Measurements from ENCODE around the gene PAGR1. TPM values are rescaled to one million over a fixed set of nuclear protein-coding genes. Genes with fewer than 3 reads are reported as not detected.
"Not testable (repeated sequence)": the region's sequence is repeated elsewhere in the genome, so short reads cannot be mapped to it uniquely, and the experiment has no call there.

The PAGR1 gene
- 16.9 TPM for polyA plus RNA-seq (2012; ENCODE audit: low read depth, missing spikeins)

- FAIRE-seq (peak; percentile 99), DNase-seq (ENCODE audit: insufficient read length, low spot score) (peak; percentile 95)
- TF ChIP-seq POLR2A (IDR thresholded peaks at IDR 0.05; ENCODE audit: low read depth, low read length) (peak; percentile 86), TAF1 (IDR thresholded peaks at IDR 0.05; ENCODE audit: low read depth, low read length) (peak; percentile 87), SPI1 (IDR thresholded peaks at IDR 0.05; ENCODE audit: low read depth, low read length) (peak; percentile 66), POLR2AphosphoS5 (IDR thresholded peaks at IDR 0.05; ENCODE audit: low read depth, low read length) (peak; percentile 85), POU2F2 (IDR thresholded peaks at IDR 0.05; ENCODE audit: low read depth, low read length) (no peak; the same call in 1 of the 2 replicates), PAX5 (IDR thresholded peaks at IDR 0.05; ENCODE audit: insufficient read depth, low read length, severe bottlenecking) (no peak)
These were observed at the start of gene PAGR1 for GRCh38 chr16:29815793-29816693. Gene PAGR1, plus strand, starts transcription at chr16:29816152. Its CDS starts 374 bp downstream, at chr16:29816526.

GRCh38 chr16:29766571-29766970 is 49.4 kb upstream of the PAGR1 start:
- TF ChIP-seq TAF1 (IDR thresholded peaks at IDR 0.05; ENCODE audit: low read depth, low read length) = no peak
- TF ChIP-seq SPI1 (IDR thresholded peaks at IDR 0.05; ENCODE audit: low read depth, low read length) = no peak
- TF ChIP-seq POLR2A (IDR thresholded peaks at IDR 0.05; ENCODE audit: low read depth, low read length) = no peak
- no peak for TF ChIP-seq POLR2AphosphoS5 (IDR thresholded peaks at IDR 0.05; ENCODE audit: low read depth, low read length)
- TF ChIP-seq PAX5 (IDR thresholded peaks at IDR 0.05; ENCODE audit: insufficient read depth, low read length, severe bottlenecking) = no peak
- no peak for TF ChIP-seq POU2F2 (IDR thresholded peaks at IDR 0.05; ENCODE audit: low read depth, low read length)
- FAIRE-seq = no peak
- DNase-seq (ENCODE audit: insufficient read length, low spot score) = no peak

GRCh38 chr16:29767062-29767461 is 48.9 kb upstream of the PAGR1 start:
- DNase-seq (ENCODE audit: insufficient read length, low spot score) (no peak), FAIRE-seq (no peak)

GRCh38 chr16:29769507-29769906 is 46.4 kb upstream of the PAGR1 start:
- TF ChIP-seq POU2F2 (IDR thresholded peaks at IDR 0.05; ENCODE audit: low read depth, low read length) (no peak), TAF1 (IDR thresholded peaks at IDR 0.05; ENCODE audit: low read depth, low read length) (no peak), POLR2AphosphoS5 (IDR thresholded peaks at IDR 0.05; ENCODE audit: low read depth, low read length) (no peak), PAX5 (IDR thresholded peaks at IDR 0.05; ENCODE audit: insufficient read depth, low read length, severe bottlenecking) (no peak), SPI1 (IDR thresholded peaks at IDR 0.05; ENCODE audit: low read depth, low read length) (no peak), POLR2A (IDR thresholded peaks at IDR 0.05; ENCODE audit: low read depth, low read length) (no peak)
- FAIRE-seq (no peak), DNase-seq (ENCODE audit: insufficient read length, low spot score) (no peak)

More at GRCh38 chr16:29767062-29767461, 48.9 kb upstream of the PAGR1 start:
- TF ChIP-seq PAX5 (IDR thresholded peaks at IDR 0.05; ENCODE audit: insufficient read depth, low read length, severe bottlenecking) (no peak), SPI1 (IDR thresholded peaks at IDR 0.05; ENCODE audit: low read depth, low read length) (no peak), POLR2AphosphoS5 (IDR thresholded peaks at IDR 0.05; ENCODE audit: low read depth, low read length) (no peak), POLR2A (IDR thresholded peaks at IDR 0.05; ENCODE audit: low read depth, low read length) (no peak), POU2F2 (IDR thresholded peaks at IDR 0.05; ENCODE audit: low read depth, low read length) (no peak), TAF1 (IDR thresholded peaks at IDR 0.05; ENCODE audit: low read depth, low read length) (no peak)

GRCh38 chr16:29770250-29770929 is 45.6 kb upstream of the PAGR1 start:
- TF ChIP-seq POU2F2 (IDR thresholded peaks at IDR 0.05; ENCODE audit: low read depth, low read length) (no peak), SPI1 (IDR thresholded peaks at IDR 0.05; ENCODE audit: low read depth, low read length) (no peak), POLR2A (IDR thresholded peaks at IDR 0.05; ENCODE audit: low read depth, low read length) (no peak), PAX5 (IDR thresholded peaks at IDR 0.05; ENCODE audit: insufficient read depth, low read length, severe bottlenecking) (no peak)
- FAIRE-seq (no peak), DNase-seq (ENCODE audit: insufficient read length, low spot score) (no peak)

GRCh38 chr16:29772330-29772729 is 43.6 kb upstream of the PAGR1 start:
- not testable (repeated sequence) for FAIRE-seq

GRCh38 chr16:29774730-29775129 is 41.2 kb upstream of the PAGR1 start:
- TF ChIP-seq SPI1 (IDR thresholded peaks at IDR 0.05; ENCODE audit: low read depth, low read length) (no peak), POLR2A (IDR thresholded peaks at IDR 0.05; ENCODE audit: low read depth, low read length) (no peak), POU2F2 (IDR thresholded peaks at IDR 0.05; ENCODE audit: low read depth, low read length) (no peak)
- DNase-seq (ENCODE audit: insufficient read length, low spot score) (no peak), FAIRE-seq (no peak)

More at GRCh38 chr16:29772330-29772729, 43.6 kb upstream of the PAGR1 start:
- DNase-seq (ENCODE audit: insufficient read length, low spot score) = not testable (repeated sequence)

- FAIRE-seq (no peak), DNase-seq (ENCODE audit: insufficient read length, low spot score) (no peak)
- TF ChIP-seq POLR2AphosphoS5 (IDR thresholded peaks at IDR 0.05; ENCODE audit: low read depth, low read length) (no peak), SPI1 (IDR thresholded peaks at IDR 0.05; ENCODE audit: low read depth, low read length) (no peak), PAX5 (IDR thresholded peaks at IDR 0.05; ENCODE audit: insufficient read depth, low read length, severe bottlenecking) (no peak)
These were observed 40.1 kb upstream of the PAGR1 start for GRCh38 chr16:29775742-29776408.

GRCh38 chr16:29777576-29778350 is 38.2 kb upstream of the PAGR1 start, which contains the start of gene ZG16:
Gene ZG16, plus strand, starts transcription at chr16:29778256. Its CDS starts 1,011 bp downstream, at chr16:29779267.
- FAIRE-seq (no peak), DNase-seq (ENCODE audit: insufficient read length, low spot score) (no peak)
- no peak for TF ChIP-seq POLR2AphosphoS5 (IDR thresholded peaks at IDR 0.05; ENCODE audit: low read depth, low read length)
- TF ChIP-seq POU2F2 (IDR thresholded peaks at IDR 0.05; ENCODE audit: low read depth, low read length) = no peak
- TF ChIP-seq TAF1 (IDR thresholded peaks at IDR 0.05; ENCODE audit: low read depth, low read length) = no peak
- TF ChIP-seq POLR2A (IDR thresholded peaks at IDR 0.05; ENCODE audit: low read depth, low read length) = no peak
- no peak for TF ChIP-seq PAX5 (IDR thresholded peaks at IDR 0.05; ENCODE audit: insufficient read depth, low read length, severe bottlenecking)
- TF ChIP-seq SPI1 (IDR thresholded peaks at IDR 0.05; ENCODE audit: low read depth, low read length) = no peak

Measured in GM12891 (cell line).